NCI-H2171 (cell line): ENCODE results near the gene TAS1R1.
"Not testable (repeated sequence)": the region's sequence is repeated elsewhere in the genome, so short reads cannot be mapped to it uniquely, and the experiment has no call there.

Experiments used
- DNase-seq: peaks from one replicate; lab custom pipeline; 2025; lab: John Stamatoyannopoulos, UW

The TAS1R1 gene

GRCh38 chr1:6588893-6589520 is 33.9 kb downstream of the TAS1R1 start:
- DNase-seq = no peak

- no peak for DNase-seq
Measured at GRCh38 chr1:6590046-6590445, 34.9 kb downstream of the TAS1R1 start.

- no peak for DNase-seq
Measured at GRCh38 chr1:6591222-6591621, 36.1 kb downstream of the TAS1R1 start.

GRCh38 chr1:6591644-6592043 is 36.5 kb downstream of the TAS1R1 start:
- DNase-seq = no peak

- DNase-seq = no peak
Measured at GRCh38 chr1:6592441-6592840, 37.3 kb downstream of the TAS1R1 start.

- no peak for DNase-seq
Measured at GRCh38 chr1:6592865-6593593, 37.9 kb downstream of the TAS1R1 start.

- DNase-seq = no peak
Measured at GRCh38 chr1:6593810-6594209, 38.7 kb downstream of the TAS1R1 start.

- no peak for DNase-seq
Measured at GRCh38 chr1:6594977-6595740, 40.1 kb downstream of the TAS1R1 start.

- no peak for DNase-seq
Measured at GRCh38 chr1:6596351-6596750, 41.2 kb downstream of the TAS1R1 start.

- DNase-seq = no peak
Measured at GRCh38 chr1:6596886-6597776, 42.0 kb downstream of the TAS1R1 start.

- DNase-seq = no peak
Measured at GRCh38 chr1:6597777-6598131, 42.6 kb downstream of the TAS1R1 start.

- no peak for DNase-seq
Measured at GRCh38 chr1:6599141-6599975, 44.3 kb downstream of the TAS1R1 start.

GRCh38 chr1:6599991-6600390 is 44.9 kb downstream of the TAS1R1 start:
- DNase-seq = not testable (repeated sequence)

GRCh38 chr1:6600410-6601048 is 45.4 kb downstream of the TAS1R1 start:
- DNase-seq = no peak

- DNase-seq = peak; percentile 55
Measured at GRCh38 chr1:6601049-6601922, 46.2 kb downstream of the TAS1R1 start.

- peak; percentile 46 for DNase-seq
Measured at GRCh38 chr1:6601923-6602668, 47.0 kb downstream of the TAS1R1 start.

- DNase-seq = peak; percentile 79
Measured at GRCh38 chr1:6602669-6603237, 47.6 kb downstream of the TAS1R1 start, which contains the start of gene KLHL21. KLHL21 (minus strand) TSS chr1:6602869; CDS start chr1:6602817, 52 bp downstream.

GRCh38 chr1:6603238-6603914 is 48.3 kb downstream of the TAS1R1 start:
- DNase-seq = no peak
